H9 (cell line): ENCODE data around the gene PCGF2. TPM values are rescaled to one million over a fixed set of nuclear protein-coding genes. Genes with fewer than 3 reads are reported as not detected.

ENCODE experiments used
- DNase-seq: peaks from one replicate; pipeline ENCODE4 v3.0.0-alpha.2; 2017
- H2AFZ ChIP-seq: one replicate; pipeline ENCODE4 v1.6.1; 2013; ENCODE audit warnings: mild to moderate bottlenecking, low read length, control low read depth, moderate library complexity
- H2AK5ac ChIP-seq: 2 replicates; pipeline ENCODE4 v1.6.1; 2013; ENCODE audit warnings: low read length, control low read depth, mixed read lengths; ENCODE audit not compliant: insufficient read length
- H2BK120ac ChIP-seq: one replicate; pipeline ENCODE4 v1.6.1; 2013; ENCODE audit warnings: low read depth, mild to moderate bottlenecking, low read length, control low read depth, inconsistent platforms; ENCODE audit not compliant: poor library complexity, severe bottlenecking
- H2BK12ac ChIP-seq: 2 replicates; pipeline ENCODE4 v1.6.1; 2013; ENCODE audit warnings: low read length, control low read depth, mixed read lengths, low read depth; ENCODE audit not compliant: insufficient read length
- H2BK15ac ChIP-seq: 2 replicates; pipeline ENCODE4 v1.6.1; 2013; ENCODE audit warnings: low read depth, low read length, control low read depth
- H2BK20ac ChIP-seq: one replicate; pipeline ENCODE4 v1.6.1; 2013; ENCODE audit warnings: low read depth, mild to moderate bottlenecking, low read length, control low read depth, inconsistent platforms; ENCODE audit not compliant: poor library complexity, severe bottlenecking
- H2BK5ac ChIP-seq: 2 replicates; pipeline ENCODE4 v1.6.1; 2013; ENCODE audit warnings: low read length, control low read depth, mixed read lengths; ENCODE audit not compliant: insufficient read length
- H3K14ac ChIP-seq: 2 replicates; pipeline ENCODE4 v1.6.1; 2013; ENCODE audit warnings: low read length, control low read depth; ENCODE audit not compliant: insufficient read depth
- H3K18ac ChIP-seq: 2 replicates; pipeline ENCODE4 v1.6.1; 2013; ENCODE audit warnings: low read depth, mild to moderate bottlenecking, mixed read lengths, low read length, control low read depth; ENCODE audit not compliant: insufficient read length
- H3K23ac ChIP-seq: 2 replicates; pipeline ENCODE4 v1.6.1; 2013; ENCODE audit warnings: low read length, control low read depth, mixed read lengths, low read depth; ENCODE audit not compliant: insufficient read length
- H3K23me2 ChIP-seq: 2 replicates; pipeline ENCODE4 v1.6.1; 2013; ENCODE audit warnings: low read depth, mild to moderate bottlenecking, mixed read lengths, low read length, control low read depth; ENCODE audit not compliant: insufficient read length, poor library complexity, severe bottlenecking
- H3K27ac ChIP-seq: 2 replicates; pipeline ENCODE4 v1.5.1; 2013; ENCODE audit warnings: low read length, control low read depth, mixed read lengths, low read depth; ENCODE audit not compliant: insufficient read length
- H3K27me3 ChIP-seq: 2 replicates; pipeline ENCODE4 v1.6.1; 2013; ENCODE audit warnings: low read length, control low read depth, inconsistent platforms; ENCODE audit not compliant: insufficient read depth
- H3K4ac ChIP-seq: 2 replicates; pipeline ENCODE4 v1.6.1; 2013; ENCODE audit warnings: low read depth, mild to moderate bottlenecking, control low read depth, inconsistent platforms, low read length, moderate library complexity
- H3K4me1 ChIP-seq: 2 replicates; pipeline ENCODE4 v1.6.1; 2013; ENCODE audit warnings: low read length, control low read depth, inconsistent platforms; ENCODE audit not compliant: insufficient read depth
- H3K4me2 ChIP-seq: 2 replicates; pipeline ENCODE4 v1.6.1; 2013; ENCODE audit warnings: low read length, control low read depth, mixed read lengths; ENCODE audit not compliant: insufficient read length, insufficient read depth
- H3K56ac ChIP-seq: 2 replicates; pipeline ENCODE4 v1.6.1; 2013; ENCODE audit warnings: low read depth, mild to moderate bottlenecking, mixed read lengths, low read length, control low read depth; ENCODE audit not compliant: insufficient read length
- H3K79me1 ChIP-seq: 2 replicates; pipeline ENCODE4 v1.6.1; 2013; ENCODE audit warnings: low read depth, mild to moderate bottlenecking, moderate library complexity, low read length, control low read depth, inconsistent platforms; ENCODE audit not compliant: insufficient read depth, poor library complexity, severe bottlenecking
- H3K79me2 ChIP-seq: 2 replicates; pipeline ENCODE4 v1.6.1; 2013; ENCODE audit warnings: low read length, control low read depth, inconsistent platforms; ENCODE audit not compliant: insufficient read depth
- H3K9ac ChIP-seq: 2 replicates; pipeline ENCODE4 v1.6.1; 2013; ENCODE audit warnings: low read length, control low read depth, mixed read lengths; ENCODE audit not compliant: insufficient read length; ENCODE audit errors: extremely low read depth
- H3K9me3 ChIP-seq: one replicate; pipeline ENCODE4 v1.6.1; 2013; ENCODE audit warnings: low read depth, low read length, inconsistent platforms; ENCODE audit not compliant: control insufficient read depth
- H3T11ph ChIP-seq: one replicate; pipeline ENCODE4 v1.6.1; 2013; ENCODE audit warnings: mild to moderate bottlenecking, low read length, control low read depth, inconsistent platforms
- H4K20me1 ChIP-seq: one replicate; pipeline ENCODE4 v1.6.1; 2013; ENCODE audit not compliant: control insufficient read depth, insufficient read length, insufficient read depth
- H4K5ac ChIP-seq: 2 replicates; pipeline ENCODE4 v1.6.1; 2013; ENCODE audit warnings: low read depth, mild to moderate bottlenecking, mixed read lengths, low read length, control low read depth; ENCODE audit not compliant: insufficient read length
- H4K8ac ChIP-seq: replicated peaks from 2 replicates; pipeline ENCODE4 v1.6.1; 2013; ENCODE audit warnings: low read length, control low read depth, mixed read lengths, low read depth; ENCODE audit not compliant: insufficient read length
- H4K91ac ChIP-seq: 2 replicates; pipeline ENCODE4 v1.6.1; 2013; ENCODE audit warnings: low read depth, mild to moderate bottlenecking, moderate library complexity, mixed read lengths, low read length, control low read depth; ENCODE audit not compliant: insufficient read length
- H3K27ac Mint-ChIP-seq, 3 experiments: 2 replicates in 2 of 3; 3 replicates in 1 of 3; pipeline ENCODE4 v1.8.0; 2020 to 2021; ENCODE audit warnings: mixed read lengths in 3 of 3, mild to moderate bottlenecking in 1 of 3, moderate library complexity in 1 of 3
- H3K27me3 Mint-ChIP-seq: 2 replicates; pipeline ENCODE4 v1.8.0; 2021; ENCODE audit warnings: low read depth, mild to moderate bottlenecking, moderate library complexity, mixed read lengths
- H3K36me3 Mint-ChIP-seq, 3 experiments: 2 replicates in 2 of 3; 3 replicates in 1 of 3; pipeline ENCODE4 v1.8.0; 2020 to 2021; ENCODE audit warnings: low read depth in 3 of 3, mixed read lengths in 3 of 3; ENCODE audit not compliant: insufficient read depth in 1 of 3
- H3K4me1 Mint-ChIP-seq, 2 experiments: 2 replicates each; pipeline ENCODE4 v1.8.0; 2020; ENCODE audit warnings: mixed read lengths in 2 of 2
- H3K4me3 Mint-ChIP-seq, 2 experiments: 2 replicates in 1 of 2; 3 replicates in 1 of 2; pipeline ENCODE4 v1.8.0; 2020 to 2021; ENCODE audit warnings: mild to moderate bottlenecking in 2 of 2, mixed read lengths in 2 of 2, moderate library complexity in 1 of 2
- H3K9me3 Mint-ChIP-seq, 2 experiments: 2 replicates in 1 of 2; 3 replicates in 1 of 2; pipeline ENCODE4 v1.8.0; 2020; ENCODE audit warnings: mild to moderate bottlenecking in 2 of 2, mixed read lengths in 2 of 2, moderate library complexity in 1 of 2
- WGBS: extraction: QIAGEN DNeasy Blood & Tissue Kit; methylation state at CpG from one replicate; pipeline ENCODE4 v1.1.7; 2013; ENCODE audit warnings: missing lambda C conversion rate, low lambda C conversion rate, mixed read lengths; ENCODE audit not compliant: insufficient read length; ENCODE audit errors: extremely low coverage; 5-methylcytosine and 5-hydroxymethylcytosine counted together
- total RNA-seq: library from RNA; stranded (reverse); gene quantifications from 2 replicates; pipeline ENCODE4 v1.2.1, GENCODE V29; 2021
- TF ChIP-seq, protein P1 (sequence below): fragments of 200-600 bp; sonication (generic); conservative IDR thresholded peaks from 3 replicates; pipeline ENCODE4 v1.8.0; 2021; ENCODE audit warnings: antibody characterized with exemption, mild to moderate bottlenecking

PCGF2 gene
- total RNA-seq, 1 experiment from 2014 or later: 106 TPM

DNA sequence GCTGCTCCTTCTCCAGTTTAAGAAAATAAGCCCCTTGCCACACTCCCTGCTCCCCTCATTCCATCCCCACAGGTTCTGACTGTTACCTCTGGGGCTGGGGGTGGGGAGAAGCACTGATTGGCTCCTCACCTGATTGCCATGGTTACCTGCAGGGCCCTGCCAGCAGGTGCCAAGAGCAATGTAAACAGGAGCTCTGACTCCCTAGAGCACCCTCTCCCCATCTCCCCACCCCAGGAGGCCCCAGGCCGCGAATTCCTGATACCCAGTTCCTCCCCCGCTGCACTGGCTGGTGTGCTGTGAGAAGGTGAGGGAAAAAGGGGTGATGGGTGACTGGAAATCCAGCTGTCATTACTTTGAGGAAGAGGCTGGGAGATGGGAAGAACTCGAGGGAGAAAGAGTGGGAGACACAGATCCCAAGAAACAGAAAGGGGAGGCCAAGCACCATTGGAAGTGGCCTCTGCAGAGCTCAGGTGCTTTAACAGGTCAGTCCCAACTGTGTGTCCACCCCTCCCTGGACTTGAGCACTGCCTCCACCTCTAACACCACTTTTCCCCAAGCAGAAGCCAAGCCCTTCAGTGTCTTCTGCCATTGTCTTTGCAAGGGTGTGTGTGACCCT, 4.5 kb downstream of the PCGF2 start:
- TF ChIP-seq, protein P1, sequence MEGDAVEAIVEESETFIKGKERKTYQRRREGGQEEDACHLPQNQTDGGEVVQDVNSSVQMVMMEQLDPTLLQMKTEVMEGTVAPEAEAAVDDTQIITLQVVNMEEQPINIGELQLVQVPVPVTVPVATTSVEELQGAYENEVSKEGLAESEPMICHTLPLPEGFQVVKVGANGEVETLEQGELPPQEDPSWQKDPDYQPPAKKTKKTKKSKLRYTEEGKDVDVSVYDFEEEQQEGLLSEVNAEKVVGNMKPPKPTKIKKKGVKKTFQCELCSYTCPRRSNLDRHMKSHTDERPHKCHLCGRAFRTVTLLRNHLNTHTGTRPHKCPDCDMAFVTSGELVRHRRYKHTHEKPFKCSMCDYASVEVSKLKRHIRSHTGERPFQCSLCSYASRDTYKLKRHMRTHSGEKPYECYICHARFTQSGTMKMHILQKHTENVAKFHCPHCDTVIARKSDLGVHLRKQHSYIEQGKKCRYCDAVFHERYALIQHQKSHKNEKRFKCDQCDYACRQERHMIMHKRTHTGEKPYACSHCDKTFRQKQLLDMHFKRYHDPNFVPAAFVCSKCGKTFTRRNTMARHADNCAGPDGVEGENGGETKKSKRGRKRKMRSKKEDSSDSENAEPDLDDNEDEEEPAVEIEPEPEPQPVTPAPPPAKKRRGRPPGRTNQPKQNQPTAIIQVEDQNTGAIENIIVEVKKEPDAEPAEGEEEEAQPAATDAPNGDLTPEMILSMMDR: no peak
- no peak overlapping the region for H2BK5ac ChIP-seq
- no peak overlapping the region for H4K8ac ChIP-seq
- no peak overlapping the region for H2AK5ac ChIP-seq
- H2BK120ac ChIP-seq: no peak overlapping the region
- H3K9me3 Mint-ChIP-seq: no peaks in the 10 kb centered on the region; a peak in 1 of 5 replicates
- H3K4ac ChIP-seq: no peak overlapping the region
- no peak overlapping the region for H3K56ac ChIP-seq
- no peaks in the 10 kb centered on the region for H4K20me1 ChIP-seq
- no peak overlapping the region for H3K23ac ChIP-seq
- no peaks in the 10 kb centered on the region; the same call in none of the 2 replicates for H3K27me3 Mint-ChIP-seq
- peaks cover 62% of the 10 kb centered on the region for H3K79me2 ChIP-seq
- no peak overlapping the region for H3K27ac ChIP-seq
- no peak overlapping the region for H4K5ac ChIP-seq
- peaks cover 18% of the 10 kb centered on the region for H3K23me2 ChIP-seq
- H3K9ac ChIP-seq: no peak overlapping the region
- no CpG with 5 or more reads among the region's 4 CpGs for WGBS
- peaks cover 5% of the 10 kb centered on the region; the same call in 1 of the 2 replicates for H3K4me1 ChIP-seq
- H3K79me1 ChIP-seq: peaks cover 13% of the 10 kb centered on the region
- H2AFZ ChIP-seq: no peak overlapping the region
- peak; percentile 51 for DNase-seq
- H2BK20ac ChIP-seq: no peak overlapping the region
- H3K27ac Mint-ChIP-seq: peak overlapping the region; percentile 46 to 92 (median 53); a peak in 6 of 7 replicates
- no peak overlapping the region for H3T11ph ChIP-seq
- no peak overlapping the region for H2BK12ac ChIP-seq
- H3K36me3 Mint-ChIP-seq: peaks cover 19 to 35% (median 34%) of the 10 kb centered on the region in 3 experiments
- H3K4me2 ChIP-seq: no peak overlapping the region
- peak overlapping the region; percentile 31 for H3K14ac ChIP-seq
- H3K9me3 ChIP-seq: no peaks in the 10 kb centered on the region
- H3K27me3 ChIP-seq: no peaks in the 10 kb centered on the region
- peak overlapping the region; percentile 39 to 59 for H3K4me3 Mint-ChIP-seq
- H4K91ac ChIP-seq: no peak overlapping the region
- H3K18ac ChIP-seq: no peak overlapping the region
- peaks cover 46 to 61% of the 10 kb centered on the region in 2 experiments for H3K4me1 Mint-ChIP-seq
- H2BK15ac ChIP-seq: no peak overlapping the region
